Hepatocyte (in vitro differentiated cells): ENCODE data around the gene STAT1.

Experiments used
- EZH2 ChIP-seq: fragments of 200-600 bp; sonication (generic); IDR thresholded peaks from 2 replicates; pipeline ENCODE4 v1.6.1; 2016; ENCODE audit warnings: antibody characterized with exemption, mild to moderate bottlenecking, borderline replicate concordance
- EZH2phosphoT487 ChIP-seq: fragments of 200-600 bp; sonication (generic); IDR thresholded peaks from one replicate; pipeline ENCODE4 v1.6.1; 2018; ENCODE audit warnings: antibody characterized with exemption, mild to moderate bottlenecking, low read depth, moderate library complexity; ENCODE audit not compliant: unreplicated experiment, severe bottlenecking
- TF ChIP-seq, protein P1 (sequence below): fragments of 200-600 bp; sonication (generic); IDR thresholded peaks from 2 replicates; pipeline ENCODE4 v1.5.1; 2016; ENCODE audit warnings: antibody characterized with exemption, mild to moderate bottlenecking; ENCODE audit not compliant: poor library complexity

- TF ChIP-seq EZH2 (no peak), EZH2phosphoT487 (no peak)
- TF ChIP-seq, protein P1, sequence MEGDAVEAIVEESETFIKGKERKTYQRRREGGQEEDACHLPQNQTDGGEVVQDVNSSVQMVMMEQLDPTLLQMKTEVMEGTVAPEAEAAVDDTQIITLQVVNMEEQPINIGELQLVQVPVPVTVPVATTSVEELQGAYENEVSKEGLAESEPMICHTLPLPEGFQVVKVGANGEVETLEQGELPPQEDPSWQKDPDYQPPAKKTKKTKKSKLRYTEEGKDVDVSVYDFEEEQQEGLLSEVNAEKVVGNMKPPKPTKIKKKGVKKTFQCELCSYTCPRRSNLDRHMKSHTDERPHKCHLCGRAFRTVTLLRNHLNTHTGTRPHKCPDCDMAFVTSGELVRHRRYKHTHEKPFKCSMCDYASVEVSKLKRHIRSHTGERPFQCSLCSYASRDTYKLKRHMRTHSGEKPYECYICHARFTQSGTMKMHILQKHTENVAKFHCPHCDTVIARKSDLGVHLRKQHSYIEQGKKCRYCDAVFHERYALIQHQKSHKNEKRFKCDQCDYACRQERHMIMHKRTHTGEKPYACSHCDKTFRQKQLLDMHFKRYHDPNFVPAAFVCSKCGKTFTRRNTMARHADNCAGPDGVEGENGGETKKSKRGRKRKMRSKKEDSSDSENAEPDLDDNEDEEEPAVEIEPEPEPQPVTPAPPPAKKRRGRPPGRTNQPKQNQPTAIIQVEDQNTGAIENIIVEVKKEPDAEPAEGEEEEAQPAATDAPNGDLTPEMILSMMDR = no peak
Measured at GRCh38 chr2:191032588-191033429, 18.8 kb upstream of the STAT1 start.
